ENCODE measurements around the gene RDH5. TPM values are rescaled to one million over a fixed set of nuclear protein-coding genes. Genes with fewer than 3 reads are reported as not detected.

The RDH5 gene
- total and polyA plus RNA-seq, 2 of the 4 experiments (the other 2 are of a cell fraction), result 7.3 to 18.8 TPM

- ChIA-PET POLR2A (ENCODE audit: unreplicated experiment) (no interaction called here), CTCF (no interaction called here)
- no peak overlapping the region for H2BK15ac ChIP-seq (ENCODE audit: low read depth, low read length)
- H4K91ac ChIP-seq (ENCODE audit: insufficient read depth, low read depth, low read length), result no peak overlapping the region
- no peak for DNase-seq
- peaks cover 13% of the 10 kb centered on the region for H3K27me3 ChIP-seq (ENCODE audit: control insufficient read depth, insufficient read depth, low read length)
- no peak overlapping the region for H4K5ac ChIP-seq (ENCODE audit: low read depth, low read length)
- H3K18ac ChIP-seq (ENCODE audit: low read depth, low read length), result no peak overlapping the region
- no peak overlapping the region for H4K8ac ChIP-seq (ENCODE audit: low read depth in 2 of 2, low read length in 2 of 2)
- no peak overlapping the region for H3K4ac ChIP-seq (ENCODE audit: low read depth, low read length)
- no peak for TF ChIP-seq RCOR1 (IDR thresholded peaks at IDR 0.05; ENCODE audit: insufficient replicate concordance, low read length)
- no peak overlapping the region for H2AFZ ChIP-seq (replicated peaks; ENCODE audit: low read length, poor library complexity)
- H2BK5ac ChIP-seq (ENCODE audit: low read depth, low read length, poor library complexity, severe bottlenecking), result no peak overlapping the region
- BruUV-seq (replicated peaks), result no TSS peak
- H3K36me3 ChIP-seq (ENCODE audit: control insufficient read depth, insufficient read depth, low read length), result no peaks in the 10 kb centered on the region
- no peak overlapping the region for H2BK20ac ChIP-seq (ENCODE audit: low read depth, low read length)
- H3K56ac ChIP-seq (ENCODE audit: extremely low read depth, insufficient read depth, low read length), result no peak overlapping the region
- H3K4me3 ChIP-seq (ENCODE audit: insufficient read depth, low read depth, low read length), result no peak overlapping the region
- H3K9ac ChIP-seq (ENCODE audit: low read depth, low read length), result no peak overlapping the region
- H2BK120ac ChIP-seq (ENCODE audit: low read depth, low read length), result no peak overlapping the region
- no peaks in the 10 kb centered on the region for H3K79me1 ChIP-seq (ENCODE audit: low read depth in 1 of 2, low read length in 2 of 2)
- H2AK5ac ChIP-seq (ENCODE audit: low read depth, low read length), result no peak overlapping the region
- no peaks in the 10 kb centered on the region for H4K20me1 ChIP-seq (ENCODE audit: insufficient read depth, low read length)
- dilution Hi-C loops (cut with HindIII; ENCODE audit: low sequenced_read_pairs, unreplicated experiment) (no loop called here), in situ Hi-C loops (cut with MboI; ENCODE audit: low sequenced_read_pairs) (no loop called here), intact Hi-C loops (cut with micrococcal nuclease) (no loop called here)
- H3K4me1 ChIP-seq (ENCODE audit: control insufficient read depth, insufficient read depth, low read length), result peaks cover 2% of the 10 kb centered on the region
- ATAC-seq (ENCODE audit: low read depth), result no peak
- no peak overlapping the region for H3K23ac ChIP-seq (ENCODE audit: low read depth, low read length)
- no peaks in the 10 kb centered on the region for H3K9me1 ChIP-seq (ENCODE audit: insufficient read depth, low read length)
- H3K9me3 ChIP-seq (ENCODE audit: control insufficient read depth, insufficient read depth, low read length), result no peaks in the 10 kb centered on the region
- 100% methylated on average over 2 of the region's 5 CpGs; no CpG with 5 or more reads in 1 of the 2 experiments for WGBS, 2 experiments (ENCODE audit: extremely low coverage in 2 of 2, insufficient read length in 1 of 2)
- H3K4me2 ChIP-seq (ENCODE audit: low read depth, low read length), result no peak overlapping the region
- H3K27ac ChIP-seq (ENCODE audit: insufficient read depth, low read length), result no peak overlapping the region
- H2AK9ac ChIP-seq (replicated peaks; ENCODE audit: low read depth, low read length, poor library complexity), result no peak overlapping the region
- no peak overlapping the region for H3K14ac ChIP-seq (replicated peaks; ENCODE audit: low read depth, low read length)
Observed at GRCh38 chr12:55685671-55686070, 34.5 kb upstream of the RDH5 start.
